ENCODE measurements around the gene RCC2.

RCC2 gene

DNA sequence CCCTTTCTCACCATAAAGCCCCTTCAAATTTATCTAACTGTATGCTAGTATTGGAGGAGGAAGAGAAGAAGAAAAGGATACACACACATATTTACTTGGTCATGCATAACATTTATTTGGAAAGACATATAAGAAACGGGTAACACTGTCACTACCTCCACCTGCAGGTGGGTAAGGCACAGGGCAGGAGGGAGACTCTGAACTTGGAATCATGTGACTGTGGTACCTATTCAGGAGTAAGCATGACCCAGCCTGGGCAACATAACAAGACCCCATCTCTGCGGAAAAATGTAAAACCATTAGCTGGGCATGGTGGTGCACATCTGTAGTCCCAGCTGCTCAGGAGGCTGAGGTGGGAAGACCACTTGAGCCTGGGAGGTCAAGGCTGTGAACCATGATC, 68.9 kb downstream of the RCC2 start:
- no peak for TF ChIP-seq CTCF (conservative IDR thresholded peaks at IDR 0.05; ENCODE audit: low read length)
- no peak overlapping the region for H3K4me3 ChIP-seq (ENCODE audit: low read length)
- no peak for DNase-seq (ENCODE audit: low read depth)

- TF ChIP-seq CTCF (conservative IDR thresholded peaks at IDR 0.05; ENCODE audit: low read length), result no peak
- H3K4me3 ChIP-seq (ENCODE audit: low read length), result no peak overlapping the region
- DNase-seq (ENCODE audit: low read depth), result peak; percentile 8
Observed at GRCh38 chr1:17369466-17369865, 70.0 kb downstream of the RCC2 start.

DNA sequence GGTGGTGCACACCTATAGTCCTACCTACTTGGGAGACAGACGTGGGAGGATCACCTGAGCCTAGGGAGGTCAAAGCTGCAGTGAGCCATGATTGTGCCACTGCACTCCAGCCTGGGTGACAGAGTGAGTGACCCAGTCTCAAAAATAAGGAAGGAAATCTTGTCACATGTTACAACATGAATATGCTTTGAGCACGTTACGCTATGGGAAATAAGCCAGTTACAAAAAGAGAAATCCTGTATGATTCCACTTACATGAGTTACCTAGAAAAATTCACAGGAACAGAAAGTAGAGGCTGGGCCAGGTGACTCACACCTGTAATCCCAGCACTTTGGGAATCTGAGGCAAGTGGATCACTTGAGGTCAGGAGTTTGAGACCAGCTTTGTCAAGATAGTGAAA, 74.2 kb downstream of the RCC2 start:
- no peak for DNase-seq (ENCODE audit: low read depth)
- no peak for TF ChIP-seq CTCF (conservative IDR thresholded peaks at IDR 0.05; ENCODE audit: low read length)
- H3K4me3 ChIP-seq (ENCODE audit: low read length), result no peak overlapping the region

- TF ChIP-seq CTCF (conservative IDR thresholded peaks at IDR 0.05; ENCODE audit: low read length), result no peak
- DNase-seq (ENCODE audit: low read depth), result no peak
- H3K4me3 ChIP-seq (ENCODE audit: low read length), result no peak overlapping the region
Observed at GRCh38 chr1:17363771-17364170, 75.7 kb downstream of the RCC2 start.

DNA sequence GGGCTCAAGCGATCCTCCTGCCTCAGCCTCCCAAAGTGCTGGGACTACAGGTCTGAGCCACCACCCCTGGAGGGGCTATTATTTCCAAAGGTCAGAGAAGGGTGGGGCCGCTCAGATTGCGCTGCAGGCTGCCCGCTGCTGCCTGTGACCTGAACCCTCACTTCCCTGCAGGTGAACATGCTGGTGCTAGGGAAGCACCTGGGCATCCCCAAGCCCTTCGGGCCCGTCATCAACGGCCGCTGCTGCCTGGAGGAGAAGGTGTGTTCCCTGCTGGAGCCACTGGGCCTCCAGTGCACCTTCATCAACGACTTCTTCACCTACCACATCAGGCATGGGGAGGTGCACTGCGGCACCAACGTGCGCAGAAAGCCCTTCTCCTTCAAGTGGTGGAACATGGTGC, 76.1 kb downstream of the RCC2 start:
- TF ChIP-seq CTCF (conservative IDR thresholded peaks at IDR 0.05; ENCODE audit: low read length), result no peak
- DNase-seq (ENCODE audit: low read depth), result no peak
- H3K4me3 ChIP-seq (ENCODE audit: low read length), result no peak overlapping the region

DNA sequence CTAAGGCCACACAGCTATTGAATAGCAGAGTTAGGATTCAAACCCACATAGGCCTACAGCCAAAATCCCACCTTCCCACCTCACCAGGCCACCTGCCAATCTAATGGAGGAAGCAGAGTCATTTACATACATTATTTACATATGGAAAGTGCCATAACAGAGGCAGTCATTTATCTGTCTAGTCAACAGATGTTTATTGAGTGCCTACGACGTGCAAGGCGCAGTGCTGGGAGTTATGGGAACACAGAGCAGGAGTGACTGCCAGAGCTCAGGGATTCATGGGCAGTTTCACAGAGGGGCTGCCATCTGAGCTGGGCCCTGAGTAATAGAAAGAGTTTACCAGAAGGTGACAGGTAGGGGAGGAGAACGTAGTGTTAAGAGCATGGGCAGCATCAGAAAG, 77.8 kb downstream of the RCC2 start:
- no peak overlapping the region for H3K4me3 ChIP-seq (ENCODE audit: low read length)
- no peak for TF ChIP-seq CTCF (conservative IDR thresholded peaks at IDR 0.05; ENCODE audit: low read length)
- no peak for DNase-seq (ENCODE audit: low read depth)

DNA sequence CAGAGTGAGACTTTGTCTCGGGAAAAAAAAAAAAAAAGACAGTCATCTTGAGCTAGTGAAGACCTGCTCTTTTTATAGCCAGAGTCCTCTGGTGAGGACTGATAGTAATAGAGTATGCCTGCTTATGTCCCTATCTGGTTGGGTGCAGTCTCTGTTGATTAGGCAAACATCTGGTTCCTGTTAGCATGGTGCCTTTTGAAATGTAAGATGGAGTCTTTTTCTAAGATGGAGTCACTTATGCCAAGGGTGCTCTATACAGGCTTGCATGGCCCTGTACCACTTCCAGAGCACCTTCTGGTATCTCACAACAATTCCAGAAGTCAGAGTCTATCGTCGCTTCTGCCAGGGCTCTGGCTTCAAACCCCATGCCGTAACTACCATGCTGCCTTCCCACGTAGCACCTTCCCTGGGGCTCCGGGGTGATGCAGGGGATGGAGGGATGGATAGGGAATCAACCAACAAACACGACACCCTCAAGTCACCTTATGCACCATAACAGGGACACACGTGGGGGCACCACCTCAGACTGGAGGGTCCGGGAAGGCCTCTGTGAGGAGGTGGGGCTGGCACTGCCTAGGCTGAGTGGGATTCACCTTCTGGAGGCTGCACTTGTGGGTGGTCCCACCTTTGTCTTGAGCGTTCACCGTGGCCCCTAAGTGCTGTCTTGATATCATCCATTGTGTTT, 79.1 kb downstream of the RCC2 start:
- TF ChIP-seq CTCF (conservative IDR thresholded peaks at IDR 0.05; ENCODE audit: low read length), result no peak
- DNase-seq (ENCODE audit: low read depth), result no peak
- H3K4me3 ChIP-seq (ENCODE audit: low read length), result no peak overlapping the region

Data from AG10803 (cell line).